ENCODE data around the gene PLEK2.
"Not testable (repeated sequence)": the region's sequence is repeated elsewhere in the genome, so short reads cannot be mapped to it uniquely, and the experiment has no call there.

The PLEK2 gene

DNA sequence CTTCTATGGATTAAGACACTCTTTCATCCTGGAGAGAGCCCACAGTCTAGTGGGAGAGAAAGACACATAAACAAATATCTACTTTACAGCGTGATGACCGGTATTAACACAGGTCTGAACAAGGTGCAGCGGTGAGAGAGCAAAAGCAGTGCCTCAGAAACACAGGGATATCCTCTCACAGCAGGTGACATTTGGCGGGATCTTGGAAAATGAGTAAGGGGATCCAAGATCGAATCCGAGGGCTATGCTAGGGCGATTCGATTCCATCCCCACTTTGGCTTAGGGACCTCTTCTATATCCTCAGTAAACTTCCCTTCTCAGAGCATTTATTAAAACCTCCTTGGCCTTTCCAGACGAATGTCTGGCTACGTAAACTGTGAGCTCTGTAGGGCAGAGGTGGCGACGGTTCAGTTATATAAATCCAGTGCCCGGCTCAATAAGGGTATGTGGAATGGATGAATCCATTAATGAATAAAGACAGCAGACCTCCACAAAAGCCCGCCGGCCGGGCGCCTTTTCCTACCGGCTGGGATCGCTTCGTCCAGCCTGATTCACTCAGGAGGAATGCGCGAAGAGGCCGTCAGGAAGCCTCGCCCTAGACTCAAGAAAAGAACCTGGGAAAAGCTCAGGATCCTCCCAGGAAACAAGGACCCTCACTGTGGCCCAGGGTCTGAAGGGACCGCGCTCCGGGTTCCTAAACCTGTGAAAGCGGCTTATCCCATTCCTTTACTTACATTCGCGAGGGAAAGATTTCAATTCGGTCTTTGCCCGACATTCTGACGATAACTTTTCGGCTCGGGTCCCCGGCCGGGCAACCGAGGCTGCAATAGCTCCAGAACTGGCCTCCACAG is 52.8 kb downstream of the PLEK2 start:
- DNase-seq, result no peak

DNA sequence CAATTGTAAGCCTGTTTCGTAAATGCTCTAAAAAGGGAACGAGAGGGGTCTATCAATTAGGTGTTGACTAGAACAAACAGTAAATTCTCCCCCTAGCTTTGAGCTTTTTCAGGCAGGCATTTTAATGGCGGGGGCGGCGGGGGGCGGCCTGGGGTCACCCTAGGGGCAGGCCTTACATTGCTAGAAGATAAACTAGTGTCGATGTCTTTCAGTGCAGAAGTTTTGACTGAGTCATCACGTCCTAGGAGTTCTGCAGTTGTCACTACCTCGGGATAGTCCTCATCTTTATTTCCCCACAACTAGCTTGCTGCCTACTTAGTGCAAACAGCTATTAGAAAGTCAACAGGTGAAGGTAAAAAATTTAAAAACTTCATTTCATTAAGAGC is 54.0 kb downstream of the PLEK2 start:
- no peak for DNase-seq

DNA sequence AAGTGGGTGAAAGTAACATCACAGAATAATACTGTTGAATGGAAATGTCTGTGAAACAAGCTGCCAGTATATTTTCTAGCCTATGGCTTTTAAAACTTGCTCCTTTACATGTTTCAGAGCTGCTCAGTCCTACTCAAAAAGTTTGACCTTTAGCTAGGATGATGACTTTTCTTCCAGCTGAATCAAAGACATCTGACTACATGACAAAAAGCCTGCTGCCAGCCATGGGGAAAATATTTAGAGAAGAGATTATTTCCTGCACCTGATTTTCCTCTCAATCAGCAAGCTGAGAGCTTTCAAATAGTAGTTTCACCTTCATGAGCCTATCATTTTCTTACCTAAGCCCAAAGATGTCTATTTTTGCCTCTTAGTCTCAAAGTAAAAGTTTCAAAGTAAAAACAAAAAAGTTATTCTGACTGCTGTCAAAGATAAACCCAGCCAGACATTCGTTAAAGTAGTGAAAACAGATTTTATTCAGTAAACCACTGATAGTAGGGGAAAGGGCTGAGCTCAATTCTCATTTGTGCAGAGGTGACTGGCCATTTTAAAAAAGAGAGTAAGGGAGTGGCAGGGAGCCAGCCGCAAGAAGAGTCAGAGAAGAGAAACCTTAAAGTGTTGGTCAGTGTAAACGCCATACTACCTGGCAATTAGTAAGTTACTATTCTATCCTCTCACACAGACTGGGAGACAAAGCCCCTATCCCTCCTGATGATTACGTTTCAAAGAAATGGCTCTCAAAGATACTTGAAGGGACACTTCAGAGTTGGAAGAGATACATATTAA is 54.6 kb downstream of the PLEK2 start:
- DNase-seq, result no peak

DNA sequence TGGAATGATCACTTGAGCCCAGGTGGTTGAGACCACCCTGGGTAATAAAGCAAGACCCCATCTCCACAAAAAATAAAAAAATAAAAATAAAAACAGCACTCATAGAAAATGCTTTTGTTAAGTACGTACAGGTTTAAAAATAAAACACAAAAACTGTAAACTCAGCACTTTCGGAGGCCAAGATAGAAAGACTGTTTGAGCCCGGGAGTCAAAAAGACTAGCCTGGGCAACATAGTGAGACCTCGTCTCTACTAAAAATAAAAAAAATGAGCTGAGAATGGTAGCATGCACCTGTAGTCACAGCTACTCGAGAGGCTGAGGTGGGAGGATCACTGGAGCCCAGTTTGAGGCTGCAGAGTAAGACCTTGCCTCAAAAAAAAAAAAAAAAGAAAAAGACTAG is 59.9 kb downstream of the PLEK2 start:
- no peak for DNase-seq

DNA sequence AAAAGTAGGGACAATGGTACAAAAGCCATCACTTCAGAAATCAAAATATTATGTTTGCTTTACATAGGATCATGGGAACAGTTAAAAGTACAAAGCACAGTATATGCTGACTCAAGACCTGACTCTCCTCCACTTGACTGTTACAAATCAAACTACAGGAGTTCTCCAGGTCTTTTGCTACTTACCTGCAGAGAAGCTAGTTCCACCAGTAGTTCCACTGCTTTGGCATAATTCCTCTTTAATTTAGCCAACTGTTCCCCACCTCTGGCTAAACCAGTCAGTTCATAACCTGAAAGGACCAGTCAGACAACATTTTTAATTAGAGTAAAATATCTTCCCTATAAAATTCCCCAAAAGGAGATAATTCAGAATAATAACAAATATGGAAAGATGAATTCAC is 66.4 kb downstream of the PLEK2 start:
- DNase-seq, result no peak

DNA sequence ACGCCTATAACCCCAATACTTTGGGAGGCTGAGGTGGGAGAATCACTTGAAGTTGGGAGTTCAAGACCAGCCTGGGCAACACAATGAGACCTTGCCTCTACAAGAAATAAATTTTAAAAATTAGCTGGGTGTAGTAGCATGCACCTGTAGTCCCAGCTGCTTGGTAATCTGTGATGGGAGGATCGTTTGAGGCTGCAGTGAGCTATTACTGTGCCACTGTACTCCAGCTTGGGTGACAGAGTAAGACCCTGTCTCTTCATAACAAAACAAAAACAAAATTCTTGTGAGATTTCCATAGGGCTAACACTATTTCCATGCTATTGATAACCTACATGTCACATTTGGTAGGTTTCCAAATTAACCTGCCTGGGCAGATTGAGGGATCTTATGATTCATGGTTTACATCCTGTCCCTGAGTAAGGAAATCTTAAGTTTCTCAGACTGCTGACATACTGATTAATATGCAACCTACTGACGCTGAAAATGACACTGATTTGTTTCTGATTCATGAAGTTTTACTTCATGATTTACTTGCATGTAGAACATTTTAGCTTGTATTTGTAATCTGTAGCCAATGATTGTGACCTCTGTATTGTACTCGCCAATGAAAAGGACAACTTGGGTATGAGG is 68.2 kb downstream of the PLEK2 start:
- no peak for DNase-seq

DNA sequence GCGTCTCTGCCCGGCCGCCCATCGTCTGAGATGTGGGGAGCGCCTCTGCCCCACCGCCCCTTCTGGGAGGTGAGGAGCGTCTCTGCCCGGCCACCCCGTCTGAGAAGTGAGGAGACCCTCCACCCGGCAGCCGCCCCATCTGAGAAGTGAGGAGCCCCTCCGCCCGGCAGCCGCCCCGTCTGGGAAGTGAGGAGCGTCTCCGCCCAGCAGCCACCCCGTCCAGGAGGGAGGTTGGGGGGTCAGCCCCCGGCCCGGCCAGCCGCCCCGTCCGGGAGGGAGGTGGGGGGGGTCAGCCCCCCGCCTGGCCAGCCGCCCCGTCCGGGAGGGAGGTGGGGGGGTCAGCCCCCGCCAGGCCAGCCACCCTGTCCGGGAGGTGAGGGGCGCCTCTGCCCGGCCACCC is 70.7 kb downstream of the PLEK2 start:
- not testable (repeated sequence) for DNase-seq
